Ovary (tissue), 9 donors: ENCODE results near the gene TOMM70. TPM values are rescaled to one million over a fixed set of nuclear protein-coding genes. Genes with fewer than 3 reads are reported as not detected.

ENCODE experiments used
- DNase-seq, 5 donors: peaks; one replicate each; pipeline ENCODE4 v3.0.0-alpha.2; 2019 to 2020
- H3K27ac ChIP-seq, 2 donors: fragments of 200-600 bp; one replicate each; pipeline versions ENCODE4 v1.5.1 to v1.8.0; 2019 to 2022
- H3K27me3 ChIP-seq: fragments of 200-600 bp; one replicate; pipeline ENCODE4 v1.8.0; 2022
- H3K36me3 ChIP-seq: fragments of 200-600 bp; sonication (generic); one replicate; pipeline ENCODE4 v1.5.1; 2019
- H3K4me1 ChIP-seq: one replicate; pipeline ENCODE4 v1.8.1; 2013; ENCODE audit warnings: mild to moderate bottlenecking, moderate library complexity; ENCODE audit not compliant: insufficient read depth
- H3K4me3 ChIP-seq: fragments of 200-600 bp; sonication (generic); one replicate; pipeline ENCODE4 v1.5.1; 2017
- H3K9me3 ChIP-seq, 2 donors: fragments of 200-600 bp in 1 of 2; sonication (generic) in 1 of 2; one replicate each; pipeline versions ENCODE4 v1.5.1 to v1.8.1; 2013 to 2019; ENCODE audit warnings: mild to moderate bottlenecking in 1 of 2, moderate library complexity in 1 of 2
- CTCF ChIP-seq, 3 donors: fragments of 450-650 bp in 2 of 3; fragments of 200-600 bp in 1 of 3; IDR thresholded peaks; one replicate each; pipeline versions ENCODE4 v1.5.1 to v1.8.0; 2016 to 2022; ENCODE audit warnings: antibody characterized with exemption in 3 of 3, mild to moderate bottlenecking in 1 of 3
- EP300 ChIP-seq: sonication (generic); formaldehyde crosslinking; IDR thresholded peaks from one replicate; pipeline ENCODE4 v1.6.1; 2017; ENCODE audit warnings: antibody characterized with exemption
- POLR2A ChIP-seq: fragments of 450-650 bp; IDR thresholded peaks from one replicate; pipeline ENCODE4 v1.6.1; 2017; ENCODE audit warnings: antibody characterized with exemption, mild to moderate bottlenecking, moderate library complexity
- WGBS, 3 donors: extraction: QIAGEN DNeasy Blood & Tissue Kit in 1 of 3; methylation state at CpG; one replicate each; pipeline versions ENCODE4 v1.1.5 to v1.1.7; 2013 to 2017; 5-methylcytosine and 5-hydroxymethylcytosine counted together
- intact Hi-C, 4 donors: fragments of 100-400 bp; cut with DNase I; formaldehyde crosslinking; loops; one replicate each; pipeline versions ENCODE4 v1.11.0 to v1.15.1; 2022 to 2023
- polyA plus RNA-seq, 2 donors: library from polyadenylated mRNA; stranded (reverse); fragments of 200-250 nt in 1 of 2; fragments of 350-450 nt in 1 of 2; fragmentation: Illumina TruSeq in 1 of 2; extraction: RNeasy Lipid Tissue Mini Kit (QIAGEN cat#74804) in 1 of 2; gene quantifications; one replicate each; pipeline ENCODE4 v1.2.3, GENCODE V29; 2013 to 2014
- total RNA-seq, 7 donors: library from RNA; depleted of rRNA in 2 of 7; stranded (reverse); fragments of >200 nt in 2 of 7; fragmentation: NEBNext Ultra II Directional in 3 of 7; extraction: Animal tissue kit (Norgen Biotek cat#: 25700) in 3 of 7; gene quantifications; one replicate each; pipeline versions ENCODE4 v1.1.0 to v1.2.4, GENCODE V29; 2016 to 2023
- donor health status: DM: no; HTN: no; CAD: no; lungs with moderate emphysema.
- donor health status: DM: no; HTN: no; CAD: no.
- donor health status: Bipolar disorder and iron deficiency.
- donor health status: DM: yes; HTN: yes; CAD: no.
- donor health status: DM: no; HTN: no; CAD: no.
- donor health status: DM: yes; HTN: yes; CAD: no.

TOMM70 gene
- total and polyA plus RNA-seq, 9 donors, result 24.7 to 53.6 (median 37.3) TPM

DNA sequence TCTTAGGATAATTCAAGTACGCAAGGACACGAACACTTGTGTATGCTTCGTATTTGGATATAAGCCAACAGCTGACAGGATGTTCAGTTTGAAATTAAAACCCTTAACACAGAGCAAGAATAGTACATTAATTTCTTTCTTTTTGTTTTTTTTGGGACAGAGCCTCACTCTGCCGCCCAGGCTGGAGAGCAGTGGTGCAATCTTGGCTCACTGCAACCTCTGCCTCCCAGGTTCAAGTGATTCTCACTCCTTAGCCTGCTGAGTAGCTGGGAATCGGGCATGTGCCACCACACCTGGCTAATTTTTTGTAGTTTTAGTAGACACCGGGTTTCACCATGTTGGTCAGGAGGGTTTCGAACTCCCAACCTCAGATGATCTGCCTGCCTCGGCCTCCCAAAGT lies 32.4 kb downstream of the TOMM70 start:
- Histone ChIP-seq H3K36me3 (no peaks in the 10 kb centered on the region), H3K4me3 (no peak overlapping the region)
- TF ChIP-seq CTCF (IDR thresholded peaks at IDR 0.05), result no peak
- TF ChIP-seq POLR2A, result no peak
- no peak for TF ChIP-seq EP300

DNA sequence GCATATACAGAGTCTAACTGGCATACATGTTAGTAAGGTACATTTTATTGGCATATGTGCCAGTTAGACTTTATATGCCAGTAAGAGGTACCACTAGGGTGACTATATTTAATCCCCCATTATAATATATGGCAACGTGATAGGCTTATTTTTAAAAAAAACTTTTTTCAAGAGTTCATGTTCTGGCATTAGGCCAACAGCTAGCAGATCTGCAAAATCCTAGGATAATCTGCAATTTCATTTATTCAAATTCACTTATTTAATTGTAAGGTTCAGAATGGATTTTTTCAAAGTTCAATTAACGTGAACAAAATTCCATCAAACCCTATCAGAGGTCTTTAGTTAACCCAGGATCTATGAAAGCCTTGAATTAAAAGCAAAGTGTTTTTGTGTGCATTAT lies 34.5 kb downstream of the TOMM70 start:
- Histone ChIP-seq H3K9me3 (no peaks in the 10 kb centered on the region), H3K4me3 (no peak overlapping the region), H3K4me1 (no peaks in the 10 kb centered on the region), H3K27me3 (no peaks in the 10 kb centered on the region), H3K36me3 (no peaks in the 10 kb centered on the region), H3K27ac (no peak overlapping the region)
- WGBS, 3 donors, result 66 to 71% (median 70%) methylated on average over 2 of the region's 2 CpGs
- no peak for DNase-seq
- intact Hi-C loops, result no loop called here
- TF ChIP-seq POLR2A, result no peak
- no peak for TF ChIP-seq CTCF (IDR thresholded peaks at IDR 0.05)
- TF ChIP-seq EP300, result no peak

More for the DNA sequence above, 32.4 kb downstream of the TOMM70 start:
- no peaks in the 10 kb centered on the region for H3K9me3 ChIP-seq
- intact Hi-C loops, result no loop called here
- H3K27ac ChIP-seq, result no peak overlapping the region
- no peak for DNase-seq
- H3K27me3 ChIP-seq, result no peaks in the 10 kb centered on the region
- 69 to 80% (median 76%) methylated on average over 8 of the region's 8 CpGs for WGBS, 3 donors
- no peaks in the 10 kb centered on the region for H3K4me1 ChIP-seq

GRCh38 chr3:100364421-100364820 lies 36.5 kb downstream of the TOMM70 start:
- H3K36me3 ChIP-seq, result no peaks in the 10 kb centered on the region
- no peak for TF ChIP-seq EP300
- TF ChIP-seq CTCF (IDR thresholded peaks at IDR 0.05), result no peak
- TF ChIP-seq POLR2A, result no peak
- DNase-seq, result no peak
- H3K4me3 ChIP-seq, result no peak overlapping the region
- H3K27me3 ChIP-seq, result no peaks in the 10 kb centered on the region
- no peaks in the 10 kb centered on the region for H3K9me3 ChIP-seq
- H3K27ac ChIP-seq, result no peak overlapping the region
- 89 to 92% (median 91%) methylated on average over 3 of the region's 3 CpGs for whole genome bisulfite sequencing, 3 donors
- H3K4me1 ChIP-seq, result no peaks in the 10 kb centered on the region
- intact Hi-C loops, result no loop called here

DNA sequence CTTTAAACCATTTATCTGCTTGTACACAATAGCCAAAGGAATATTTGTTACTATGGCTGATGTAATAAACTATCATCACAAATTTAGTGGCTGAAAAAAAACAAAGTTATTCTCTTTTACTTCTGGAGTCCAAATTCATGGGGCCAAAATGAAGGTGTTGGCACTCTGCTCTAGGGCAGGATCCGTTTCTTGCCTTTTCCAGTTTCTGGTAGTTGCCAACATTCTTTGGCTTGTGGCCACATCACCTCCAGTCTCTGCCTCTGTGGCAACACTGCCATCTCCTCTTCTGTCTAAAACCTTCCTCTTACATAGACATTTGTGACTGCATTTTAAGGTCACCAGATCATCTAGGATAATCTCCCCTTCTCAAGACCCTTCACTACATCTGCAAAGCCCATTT lies 39.0 kb downstream of the TOMM70 start:
- no peak for DNase-seq
- intact Hi-C loops, result no loop called here
- Histone ChIP-seq H3K9me3 (no peaks in the 10 kb centered on the region), H3K27ac (no peak overlapping the region), H3K4me3 (no peak overlapping the region), H3K36me3 (no peaks in the 10 kb centered on the region), H3K4me1 (no peaks in the 10 kb centered on the region), H3K27me3 (no peaks in the 10 kb centered on the region)
- TF ChIP-seq CTCF (IDR thresholded peaks at IDR 0.05), result no peak
- no peak for TF ChIP-seq EP300
- no peak for TF ChIP-seq POLR2A
- WGBS, 3 donors, result 78 to 84% (median 79%) methylated on average over 1 of the region's 1 CpG
